Sigmoid colon (tissue), 4 donors: Measurements from ENCODE around the gene DCTN1.

Experiments
- CTCF ChIP-seq, 4 experiments: fragments of 450-650 bp in 3 of 4; fragments of 200-600 bp in 1 of 4; IDR thresholded peaks; one replicate each; pipeline ENCODE4 v1.5.1; 2016 to 2019; ENCODE audit warnings: antibody characterized with exemption in 4 of 4, mild to moderate bottlenecking in 3 of 4, moderate library complexity in 2 of 4
- POLR2AphosphoS5 ChIP-seq, 4 donors: sonication (generic); formaldehyde crosslinking; IDR thresholded peaks; one replicate each; pipeline ENCODE4 v1.6.1; 2017; ENCODE audit warnings: antibody characterized with exemption in 4 of 4

- TF ChIP-seq CTCF (IDR thresholded peaks at IDR 0.05) = no peak
- TF ChIP-seq POLR2AphosphoS5 (IDR thresholded peaks at IDR 0.05) = no peak
Observed at GRCh38 chr2:74383254-74383653, 3.1 kb upstream of the DCTN1 start.
